HepG2 (cell line): ENCODE measurements around the gene KRT34. TPM values are rescaled to one million over a fixed set of nuclear protein-coding genes. Genes with fewer than 3 reads are reported as not detected.

Experiments
- ATAD3A ChIP-seq: sonication (generic); formaldehyde crosslinking; IDR thresholded peaks from 2 replicates; pipeline ENCODE4 v1.4.0; 2020; ENCODE audit warnings: missing genetic modification reagents
- HINFP ChIP-seq: sonication (generic); formaldehyde crosslinking; IDR thresholded peaks from 2 replicates; pipeline ENCODE4 v1.4.0; 2020; ENCODE audit warnings: low read depth, mild to moderate bottlenecking, missing genetic modification reagents
- HOXA3 ChIP-seq: sonication (generic); formaldehyde crosslinking; IDR thresholded peaks from 2 replicates; pipeline ENCODE4 v1.5.0; 2020; ENCODE audit warnings: missing genetic modification reagents
- NR2F2 ChIP-seq: IDR thresholded peaks from 2 replicates; pipeline ENCODE4 v1.6.1; 2012; ENCODE audit warnings: low read depth, inconsistent platforms, borderline replicate concordance
- PRMT3 ChIP-seq: sonication (generic); formaldehyde crosslinking; IDR thresholded peaks from 2 replicates; pipeline ENCODE4 v1.8.1; 2022; ENCODE audit warnings: low read depth, mild to moderate bottlenecking, moderate library complexity, missing genetic modification reagents, borderline replicate concordance
- SOX13 ChIP-seq, 3 experiments: fragments of 450-650 bp in 1 of 3; sonication (generic) in 1 of 3; formaldehyde crosslinking in 1 of 3; IDR thresholded peaks in 2 of 3; conservative IDR thresholded peaks in 1 of 3; 2 replicates each; pipeline versions ENCODE4 v1.5.0 to v1.6.1; 2016 to 2020; ENCODE audit warnings: antibody characterized with exemption in 1 of 3, mild to moderate bottlenecking in 1 of 3, missing compliant biosample characterization in 1 of 3, missing genetic modification reagents in 1 of 3, moderate library complexity in 1 of 3
- ZNF280D ChIP-seq: sonication (generic); formaldehyde crosslinking; IDR thresholded peaks from 2 replicates; pipeline ENCODE4 v1.5.1; 2020; ENCODE audit warnings: mild to moderate bottlenecking, missing genetic modification reagents
- ZNF512 ChIP-seq: sonication (generic); formaldehyde crosslinking; IDR thresholded peaks from 2 replicates; pipeline ENCODE4 v1.4.0; 2020; ENCODE audit warnings: mild to moderate bottlenecking, missing genetic modification reagents
- ZNF709 ChIP-seq: sonication (generic); formaldehyde crosslinking; IDR thresholded peaks from 2 replicates; pipeline ENCODE4 v1.5.0; 2020; ENCODE audit warnings: mild to moderate bottlenecking, missing genetic modification reagents
- polyA plus RNA-seq, 8 experiments: library from polyadenylated mRNA; depleted of rRNA in 3 of 8; stranded (reverse) in 7 of 8; unstranded in 1 of 8; fragments of >200 nt; fragmentation: Illumina TruSeq in 4 of 8; extraction: Trizol in 4 of 8; gene quantifications; 2 replicates each; pipeline versions ENCODE4 v1.2.1 to v1.2.3, GENCODE V29; 2011 to 2016; ENCODE audit warnings: low read depth in 4 of 8, missing spikeins in 1 of 8, mixed read lengths in 1 of 8; ENCODE audit not compliant: insufficient read depth in 1 of 8
- total RNA-seq, 5 experiments: library from RNA; depleted of rRNA; stranded (reverse); fragments of >200 nt; fragmentation: Illumina TruSeq; extraction: Trizol; gene quantifications; 2 replicates each; pipeline ENCODE4 v1.2.3, GENCODE V29; 2016; ENCODE audit warnings: low read depth in 1 of 5
- TF ChIP-seq, protein P1 (sequence below): sonication (generic); formaldehyde crosslinking; IDR thresholded peaks from 2 replicates; pipeline ENCODE4 v1.4.0; 2020; ENCODE audit warnings: mild to moderate bottlenecking, missing genetic modification reagents

KRT34 gene
- total and polyA plus RNA-seq, 2 of the 13 experiments (the other 11 are each of a cell fraction or from before 2014, with no cell fraction given), result not detected

DNA sequence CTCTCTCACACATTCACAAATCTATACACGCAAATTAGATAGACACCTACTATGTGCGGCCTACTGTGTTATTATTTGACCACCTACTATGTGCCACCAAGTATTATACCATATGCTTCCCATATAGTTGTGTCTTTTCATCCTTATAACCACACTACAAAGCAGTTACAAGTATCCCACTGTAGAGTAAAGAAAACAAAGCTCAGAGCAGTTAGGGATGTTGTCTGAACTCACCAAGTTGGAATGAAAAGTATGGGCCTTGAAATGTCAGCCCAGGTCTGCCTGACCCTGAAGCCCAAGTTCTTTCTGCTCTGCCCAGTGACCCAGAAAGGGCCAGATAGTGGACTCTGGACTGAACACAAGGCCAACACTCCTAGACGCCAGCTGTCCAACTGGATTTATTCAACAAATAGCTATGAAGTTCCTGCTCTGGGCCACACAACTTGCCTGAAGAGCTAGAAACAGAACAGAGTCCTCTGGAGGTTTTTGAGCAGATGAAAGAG lies 33.8 kb upstream of the KRT34 start (continued):
- TF ChIP-seq ZNF280D (CRISPR knock-in tag) (peak; percentile 81; the same call in 1 of the 2 replicates), ZNF512 (no peak), HOXA3 (no peak; the same call in 1 of the 2 replicates), HINFP (CRISPR knock-in tag) (no peak), ATAD3A (no peak), ZNF709 (no peak), SOX13 (IDR thresholded peaks at IDR 0.05) (no peak), SOX13 (CRISPR knock-in tag; conservative IDR thresholded peaks at IDR 0.05 in 1 of 2, IDR thresholded peaks at IDR 0.05 in 1 of 2) (peak in 1 of 2 experiments; percentile 78; a peak in 2 of 4 replicates), NR2F2 (no peak), PRMT3 (CRISPR knock-in tag) (no peak)
- TF ChIP-seq, protein P1, sequence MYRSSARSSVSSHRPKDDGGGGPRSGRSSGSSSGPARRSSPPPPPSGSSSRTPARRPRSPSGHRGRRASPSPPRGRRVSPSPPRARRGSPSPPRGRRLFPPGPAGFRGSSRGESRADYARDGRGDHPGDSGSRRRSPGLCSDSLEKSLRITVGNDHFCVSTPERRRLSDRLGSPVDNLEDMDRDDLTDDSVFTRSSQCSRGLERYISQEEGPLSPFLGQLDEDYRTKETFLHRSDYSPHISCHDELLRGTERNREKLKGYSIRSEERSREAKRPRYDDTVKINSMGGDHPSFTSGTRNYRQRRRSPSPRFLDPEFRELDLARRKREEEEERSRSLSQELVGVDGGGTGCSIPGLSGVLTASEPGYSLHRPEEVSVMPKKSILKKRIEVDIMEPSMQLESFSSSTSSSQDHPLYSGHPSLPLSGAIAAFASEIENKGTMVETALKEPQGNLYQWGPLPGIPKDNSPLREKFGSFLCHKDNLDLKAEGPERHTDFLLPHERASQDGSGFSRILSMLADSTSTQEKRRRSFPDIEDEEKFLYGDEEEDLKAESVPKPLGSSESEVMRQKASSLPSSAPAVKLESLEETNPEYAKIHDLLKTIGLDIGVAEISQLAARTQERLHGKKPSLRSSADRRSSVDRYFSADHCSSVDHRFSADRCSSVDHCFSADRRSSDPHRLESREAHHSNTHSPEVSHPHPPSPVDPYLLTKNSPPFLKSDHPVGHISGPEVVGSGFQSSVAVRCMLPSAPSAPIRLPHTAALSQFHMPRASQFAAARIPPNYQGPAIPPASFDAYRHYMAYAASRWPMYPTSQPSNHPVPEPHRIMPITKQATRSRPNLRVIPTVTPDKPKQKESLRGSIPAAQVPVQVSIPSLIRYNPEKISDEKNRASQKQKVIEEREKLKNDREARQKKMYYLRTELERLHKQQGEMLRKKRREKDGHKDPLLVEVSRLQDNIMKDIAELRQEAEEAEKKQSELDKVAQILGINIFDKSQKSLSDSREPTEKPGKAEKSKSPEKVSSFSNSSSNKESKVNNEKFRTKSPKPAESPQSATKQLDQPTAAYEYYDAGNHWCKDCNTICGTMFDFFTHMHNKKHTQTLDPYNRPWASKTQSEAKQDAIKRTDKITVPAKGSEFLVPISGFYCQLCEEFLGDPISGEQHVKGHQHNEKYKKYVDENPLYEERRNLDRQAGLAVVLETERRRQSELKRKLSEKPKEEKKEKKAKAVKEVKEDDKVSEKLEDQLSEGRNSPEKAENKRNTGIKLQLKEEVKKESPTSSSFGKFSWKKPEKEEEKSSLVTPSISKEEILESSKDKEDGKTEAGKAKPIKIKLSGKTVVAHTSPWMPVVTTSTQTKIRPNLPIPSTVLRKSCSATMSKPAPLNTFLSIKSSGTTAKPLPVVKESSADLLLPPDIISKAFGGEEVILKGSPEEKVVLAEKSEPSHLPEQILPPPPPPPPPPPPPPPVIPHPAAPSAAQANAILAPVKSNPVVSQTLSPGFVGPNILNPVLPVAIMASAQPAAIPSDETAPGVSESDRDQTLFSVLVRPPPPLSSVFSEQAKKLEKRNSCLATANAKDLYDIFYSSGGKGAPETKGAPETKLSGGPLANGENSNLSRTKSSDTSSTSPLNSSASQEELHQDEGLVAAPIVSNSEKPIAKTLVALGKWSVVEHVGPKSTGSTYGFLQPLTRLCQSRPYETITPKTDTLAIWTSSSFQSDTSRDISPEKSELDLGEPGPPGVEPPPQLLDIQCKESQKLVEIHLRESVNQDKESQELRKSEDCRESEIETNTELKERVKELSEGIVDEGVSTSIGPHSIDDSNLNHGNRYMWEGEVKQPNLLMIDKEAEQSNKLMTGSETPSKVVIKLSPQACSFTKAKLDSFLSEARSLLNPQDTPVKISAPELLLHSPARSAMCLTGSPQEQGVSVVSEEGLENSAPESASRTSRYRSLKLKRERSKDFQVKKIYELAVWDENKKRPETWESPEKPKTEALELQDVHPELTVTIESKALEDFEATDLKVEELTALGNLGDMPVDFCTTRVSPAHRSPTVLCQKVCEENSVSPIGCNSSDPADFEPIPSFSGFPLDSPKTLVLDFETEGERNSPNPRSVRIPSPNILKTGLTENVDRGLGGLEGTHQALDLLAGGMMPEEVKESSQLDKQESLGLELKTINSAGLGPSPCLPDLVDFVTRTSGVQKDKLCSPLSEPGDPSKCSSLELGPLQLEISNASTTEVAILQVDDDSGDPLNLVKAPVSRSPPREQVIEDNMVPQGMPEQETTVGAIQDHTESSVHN (CRISPR knock-in tag), result no peak
